ENCODE data around the gene PRRG4.

- TF ChIP-seq CTCF (IDR thresholded peaks at IDR 0.05; ENCODE audit: low read depth, low read length) = no peak
- no peak for TF ChIP-seq EZH2phosphoT487 (IDR thresholded peaks at IDR 0.05; ENCODE audit: low read depth)
Measured at GRCh38 chr11:32817181-32817851, 12.4 kb upstream of the PRRG4 start.

Measured in OCI-LY3 (cell line).